Chondrocyte (in vitro differentiated cells): ENCODE data around the gene NPR3. TPM values are rescaled to one million over a fixed set of nuclear protein-coding genes. Genes with fewer than 3 reads are reported as not detected.

Experiments
- DNase-seq: peaks from one replicate; pipeline ENCODE4 v3.0.0; 2021; ENCODE audit warnings: mixed read lengths, low spot score
- H3K27ac Mint-ChIP-seq: one replicate; pipeline ENCODE4 v1.8.0; 2021; ENCODE audit warnings: mild to moderate bottlenecking, moderate library complexity, mixed read lengths; ENCODE audit not compliant: unreplicated experiment
- H3K27me3 Mint-ChIP-seq: 2 replicates; pipeline ENCODE4 v1.8.0; 2021; ENCODE audit warnings: low read depth, mixed read lengths
- H3K36me3 Mint-ChIP-seq: 2 replicates; pipeline ENCODE4 v1.8.0; 2021; ENCODE audit warnings: low read depth, mixed read lengths
- H3K4me1 Mint-ChIP-seq: 2 replicates; pipeline ENCODE4 v1.8.0; 2021; ENCODE audit warnings: low read depth, mild to moderate bottlenecking, mixed read lengths
- H3K4me3 Mint-ChIP-seq: one replicate; pipeline ENCODE4 v1.8.0; 2021; ENCODE audit warnings: mild to moderate bottlenecking, moderate library complexity, mixed read lengths; ENCODE audit not compliant: unreplicated experiment
- H3K9me3 Mint-ChIP-seq: 2 replicates; pipeline ENCODE4 v1.8.0; 2021; ENCODE audit warnings: low read depth, mixed read lengths
- CTCF ChIP-seq: fragments of 200-600 bp; sonication (generic); IDR thresholded peaks from 2 replicates; pipeline ENCODE4 v1.5.0; 2021; ENCODE audit warnings: antibody characterized with exemption, mild to moderate bottlenecking, moderate library complexity
- total RNA-seq: library from RNA; stranded (reverse); gene quantifications from 3 replicates; pipeline ENCODE4 v1.2.1, GENCODE V29; 2021

NPR3 gene
- total RNA-seq, 1 donor from 2014 or later = 261 TPM

GRCh38 chr5:32770444-32770843 lies 59.3 kb downstream of the NPR3 start:
- Mint-ChIP-seq H3K4me1 (peaks cover 83% of the 10 kb centered on the region), H3K4me3 (no peak overlapping the region), H3K27ac (no peak overlapping the region), H3K27me3 (no peaks in the 10 kb centered on the region), H3K9me3 (peaks cover 7% of the 10 kb centered on the region), H3K36me3 (peaks cover 45% of the 10 kb centered on the region)
- TF ChIP-seq CTCF = no peak
- DNase-seq = no peak

- Mint-ChIP-seq H3K4me1 (peaks cover 83% of the 10 kb centered on the region), H3K4me3 (no peak overlapping the region), H3K27ac (peak overlapping the region; percentile 58), H3K36me3 (peaks cover 44% of the 10 kb centered on the region), H3K9me3 (peaks cover 7% of the 10 kb centered on the region), H3K27me3 (no peaks in the 10 kb centered on the region)
- TF ChIP-seq CTCF = no peak
- DNase-seq = no peak
These were observed 59.9 kb downstream of the NPR3 start for GRCh38 chr5:32771037-32771436.

- no peaks in the 10 kb centered on the region for H3K27me3 Mint-ChIP-seq
- peaks cover 82% of the 10 kb centered on the region for H3K4me1 Mint-ChIP-seq
- DNase-seq = no peak
- peak overlapping the region; percentile 78 for H3K27ac Mint-ChIP-seq
- peaks cover 5% of the 10 kb centered on the region for H3K9me3 Mint-ChIP-seq
- H3K4me3 Mint-ChIP-seq = no peak overlapping the region
- TF ChIP-seq CTCF = no peak
- H3K36me3 Mint-ChIP-seq = peaks cover 43% of the 10 kb centered on the region
These were observed 62.8 kb downstream of the NPR3 start for GRCh38 chr5:32773944-32774343.

- Mint-ChIP-seq H3K4me1 (peaks cover 86% of the 10 kb centered on the region), H3K36me3 (peaks cover 38% of the 10 kb centered on the region), H3K27me3 (no peaks in the 10 kb centered on the region), H3K4me3 (no peak overlapping the region), H3K27ac (no peak overlapping the region), H3K9me3 (peaks cover 5% of the 10 kb centered on the region)
- no peak for TF ChIP-seq CTCF
- no peak for DNase-seq
These were observed 65.1 kb downstream of the NPR3 start for GRCh38 chr5:32776200-32776599.

- H3K27me3 Mint-ChIP-seq = no peaks in the 10 kb centered on the region
- no peak overlapping the region for H3K27ac Mint-ChIP-seq
- H3K4me1 Mint-ChIP-seq = peaks cover 84% of the 10 kb centered on the region
- H3K4me3 Mint-ChIP-seq = no peak overlapping the region
- peaks cover 5% of the 10 kb centered on the region for H3K9me3 Mint-ChIP-seq
- no peak for DNase-seq
- peaks cover 41% of the 10 kb centered on the region for H3K36me3 Mint-ChIP-seq
- no peak for TF ChIP-seq CTCF
These were observed 66.1 kb downstream of the NPR3 start for GRCh38 chr5:32777222-32777621.
